ENCODE results near the gene WDR86. TPM values are rescaled to one million over a fixed set of nuclear protein-coding genes. Genes with fewer than 3 reads are reported as not detected.

Gene WDR86
- total RNA-seq, 1 experiment from 2014 or later = 24.4 TPM

DNA sequence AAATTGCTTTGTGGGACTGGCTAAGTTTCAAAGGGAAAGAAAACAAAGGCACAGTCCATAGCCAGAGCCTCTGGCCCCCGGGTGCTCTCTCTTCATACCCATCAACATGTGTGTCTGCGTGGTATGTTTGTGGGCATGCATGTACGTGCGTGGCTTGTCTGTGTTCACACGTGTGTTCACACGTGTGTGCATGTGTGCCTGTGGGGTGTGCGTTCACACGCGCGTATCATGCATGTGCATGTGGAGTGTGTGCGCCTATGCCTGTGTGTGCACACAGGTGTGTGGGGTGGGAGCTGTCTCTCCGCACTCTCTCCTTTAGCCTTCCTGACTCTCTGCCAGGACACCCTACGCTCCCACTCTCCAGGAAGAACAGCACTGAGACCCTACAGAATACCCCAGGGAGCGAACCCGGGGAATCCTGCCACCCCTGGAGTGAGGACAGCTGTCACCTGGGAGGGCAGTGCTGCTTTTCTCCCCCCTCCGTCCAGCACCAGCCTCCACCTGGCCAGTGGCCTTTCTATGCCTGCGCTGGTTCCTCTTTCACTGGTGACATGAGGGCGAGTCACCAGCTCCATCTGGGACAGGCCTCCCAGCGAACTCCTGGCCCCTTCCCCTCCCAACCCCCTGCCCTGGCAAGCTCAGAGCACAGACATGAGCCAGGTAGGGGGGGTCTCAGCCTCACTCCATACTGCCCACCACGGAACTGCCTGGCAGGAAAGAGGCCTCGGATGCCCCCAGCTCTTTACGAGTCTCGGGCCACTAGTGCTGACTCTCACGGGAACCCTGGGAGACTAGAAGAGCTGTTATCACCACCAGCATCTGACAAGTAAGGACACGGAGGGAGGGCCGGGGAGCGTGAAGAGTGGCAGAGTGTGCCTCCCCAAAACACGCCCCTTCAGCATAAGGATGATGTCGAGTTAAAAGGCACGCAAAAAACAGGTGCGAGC is 16.5 kb downstream of the WDR86 start:
- Mint-ChIP-seq H3K9me3 (peaks cover 5% of the 10 kb centered on the region), H3K27me3 (ENCODE audit: low read depth) (no peaks in the 10 kb centered on the region), H3K27ac (peak overlapping the region; percentile 87), H3K36me3 (peaks cover 5% of the 10 kb centered on the region), H3K4me1 (peaks cover 9% of the 10 kb centered on the region), H3K4me3 (no peak overlapping the region)
- TF ChIP-seq NR3C1 (CRISPR knock-in tag; conservative IDR thresholded peaks at IDR 0.05; ENCODE audit: low read depth) (no peak), ZNF416 (CRISPR knock-in tag; IDR thresholded peaks at IDR 0.05) (no peak), NFE2L1 (CRISPR knock-in tag; IDR thresholded peaks at IDR 0.05) (no peak), ZNF219 (CRISPR knock-in tag; IDR thresholded peaks at IDR 0.05; ENCODE audit: borderline replicate concordance) (no peak), NR2C2 (CRISPR knock-in tag; IDR thresholded peaks at IDR 0.05) (no peak), ZNF671 (CRISPR knock-in tag; IDR thresholded peaks at IDR 0.05) (no peak), FOXP1 (CRISPR knock-in tag; IDR thresholded peaks at IDR 0.05; ENCODE audit: borderline replicate concordance) (no peak), ATF1 (CRISPR knock-in tag; IDR thresholded peaks at IDR 0.05) (no peak), TEAD4 (CRISPR knock-in tag; IDR thresholded peaks at IDR 0.05) (no peak), HMGA2 (CRISPR knock-in tag; IDR thresholded peaks at IDR 0.05) (no peak), GABPB1 (CRISPR knock-in tag; IDR thresholded peaks at IDR 0.05) (no peak), JAZF1 (CRISPR knock-in tag; IDR thresholded peaks at IDR 0.05) (no peak), KAT7 (CRISPR knock-in tag; IDR thresholded peaks at IDR 0.05; ENCODE audit: borderline replicate concordance) (no peak)
- TF ChIP-seq, protein P1, sequence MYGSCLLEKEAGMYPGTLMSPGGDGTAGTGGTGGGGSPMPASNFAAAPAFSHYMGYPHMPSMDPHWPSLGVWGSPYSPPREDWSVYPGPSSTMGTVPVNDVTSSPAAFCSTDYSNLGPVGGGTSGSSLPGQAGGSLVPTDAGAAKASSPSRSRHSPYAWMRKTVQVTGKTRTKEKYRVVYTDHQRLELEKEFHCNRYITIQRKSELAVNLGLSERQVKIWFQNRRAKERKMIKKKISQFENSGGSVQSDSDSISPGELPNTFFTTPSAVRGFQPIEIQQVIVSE (CRISPR knock-in tag; IDR thresholded peaks at IDR 0.05; ENCODE audit: borderline replicate concordance) = no peak
- TF ChIP-seq, protein P2, sequence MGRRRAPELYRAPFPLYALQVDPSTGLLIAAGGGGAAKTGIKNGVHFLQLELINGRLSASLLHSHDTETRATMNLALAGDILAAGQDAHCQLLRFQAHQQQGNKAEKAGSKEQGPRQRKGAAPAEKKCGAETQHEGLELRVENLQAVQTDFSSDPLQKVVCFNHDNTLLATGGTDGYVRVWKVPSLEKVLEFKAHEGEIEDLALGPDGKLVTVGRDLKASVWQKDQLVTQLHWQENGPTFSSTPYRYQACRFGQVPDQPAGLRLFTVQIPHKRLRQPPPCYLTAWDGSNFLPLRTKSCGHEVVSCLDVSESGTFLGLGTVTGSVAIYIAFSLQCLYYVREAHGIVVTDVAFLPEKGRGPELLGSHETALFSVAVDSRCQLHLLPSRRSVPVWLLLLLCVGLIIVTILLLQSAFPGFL (CRISPR knock-in tag; IDR thresholded peaks at IDR 0.05; ENCODE audit: borderline replicate concordance) = no peak
- TF ChIP-seq, protein P3, sequence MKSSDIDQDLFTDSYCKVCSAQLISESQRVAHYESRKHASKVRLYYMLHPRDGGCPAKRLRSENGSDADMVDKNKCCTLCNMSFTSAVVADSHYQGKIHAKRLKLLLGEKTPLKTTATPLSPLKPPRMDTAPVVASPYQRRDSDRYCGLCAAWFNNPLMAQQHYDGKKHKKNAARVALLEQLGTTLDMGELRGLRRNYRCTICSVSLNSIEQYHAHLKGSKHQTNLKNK (CRISPR knock-in tag; IDR thresholded peaks at IDR 0.05) = no peak
- TF ChIP-seq, protein P4, sequence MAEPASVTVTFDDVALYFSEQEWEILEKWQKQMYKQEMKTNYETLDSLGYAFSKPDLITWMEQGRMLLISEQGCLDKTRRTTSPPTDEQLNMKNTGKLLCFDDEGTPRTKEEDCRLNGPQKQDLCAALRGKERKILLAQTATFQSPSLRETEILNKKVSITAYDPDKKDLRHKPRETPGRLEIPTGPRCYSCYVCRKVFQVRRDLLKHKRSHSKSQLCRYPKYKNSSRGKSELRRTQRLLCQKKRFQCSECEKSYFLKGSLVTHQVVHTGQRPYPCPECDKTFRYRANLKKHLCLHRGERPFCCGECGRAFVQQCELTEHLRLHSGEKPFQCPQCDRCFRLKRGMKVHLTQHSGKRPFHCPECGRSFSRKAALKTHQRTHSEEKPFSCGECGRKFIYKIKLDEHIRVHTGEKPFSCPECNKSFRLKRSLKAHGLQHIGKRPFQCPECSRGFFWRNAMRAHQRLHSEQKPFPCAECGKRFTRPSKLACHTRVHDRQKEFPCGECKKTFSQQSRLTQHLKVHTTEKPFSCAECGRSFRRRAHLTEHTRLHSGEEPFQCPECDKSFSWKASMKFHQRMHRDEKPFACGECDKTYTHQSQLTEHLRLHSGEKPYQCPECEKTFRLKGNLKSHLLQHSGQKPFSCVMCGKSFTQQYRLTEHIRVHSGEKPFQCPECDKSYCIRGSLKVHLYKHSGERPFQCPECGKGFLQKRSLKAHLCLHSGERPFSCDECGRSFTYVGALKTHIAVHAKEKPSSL (CRISPR knock-in tag; conservative IDR thresholded peaks at IDR 0.05) = no peak
- TF ChIP-seq, protein P5, sequence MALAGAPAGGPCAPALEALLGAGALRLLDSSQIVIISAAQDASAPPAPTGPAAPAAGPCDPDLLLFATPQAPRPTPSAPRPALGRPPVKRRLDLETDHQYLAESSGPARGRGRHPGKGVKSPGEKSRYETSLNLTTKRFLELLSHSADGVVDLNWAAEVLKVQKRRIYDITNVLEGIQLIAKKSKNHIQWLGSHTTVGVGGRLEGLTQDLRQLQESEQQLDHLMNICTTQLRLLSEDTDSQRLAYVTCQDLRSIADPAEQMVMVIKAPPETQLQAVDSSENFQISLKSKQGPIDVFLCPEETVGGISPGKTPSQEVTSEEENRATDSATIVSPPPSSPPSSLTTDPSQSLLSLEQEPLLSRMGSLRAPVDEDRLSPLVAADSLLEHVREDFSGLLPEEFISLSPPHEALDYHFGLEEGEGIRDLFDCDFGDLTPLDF (CRISPR knock-in tag; IDR thresholded peaks at IDR 0.05) = no peak
- TF ChIP-seq, protein P6, sequence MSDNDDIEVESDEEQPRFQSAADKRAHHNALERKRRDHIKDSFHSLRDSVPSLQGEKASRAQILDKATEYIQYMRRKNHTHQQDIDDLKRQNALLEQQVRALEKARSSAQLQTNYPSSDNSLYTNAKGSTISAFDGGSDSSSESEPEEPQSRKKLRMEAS (CRISPR knock-in tag; IDR thresholded peaks at IDR 0.05) = no peak
- DNase-seq (ENCODE audit: low spot score) (no peak), ATAC-seq (no peak)
- CTCF ChIA-PET = no interaction called here
- POLR2A ChIA-PET = no interaction called here

DNA sequence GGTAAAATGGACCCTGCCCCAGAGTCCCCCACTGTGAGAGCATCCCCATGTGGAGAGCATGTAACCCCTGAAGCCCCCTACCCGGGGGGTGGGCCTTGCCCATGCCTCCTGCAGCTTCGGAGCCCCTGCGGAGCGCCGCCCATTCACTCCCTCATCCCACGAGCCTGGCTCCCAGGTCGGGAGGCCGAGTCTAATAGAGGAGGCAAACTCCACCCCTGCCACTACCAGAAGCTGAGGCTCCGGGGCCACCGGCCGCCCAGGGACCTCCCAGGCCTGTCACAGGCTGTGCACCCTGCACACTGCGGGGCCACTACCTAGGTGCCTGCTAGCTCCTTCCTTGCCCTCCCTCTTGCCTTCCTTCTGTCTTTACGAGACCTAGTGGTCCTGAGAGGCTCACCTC is 17.4 kb downstream of the WDR86 start:
- ATAC-seq (no peak), DNase-seq (ENCODE audit: low spot score) (no peak)
- TF ChIP-seq, protein P7, sequence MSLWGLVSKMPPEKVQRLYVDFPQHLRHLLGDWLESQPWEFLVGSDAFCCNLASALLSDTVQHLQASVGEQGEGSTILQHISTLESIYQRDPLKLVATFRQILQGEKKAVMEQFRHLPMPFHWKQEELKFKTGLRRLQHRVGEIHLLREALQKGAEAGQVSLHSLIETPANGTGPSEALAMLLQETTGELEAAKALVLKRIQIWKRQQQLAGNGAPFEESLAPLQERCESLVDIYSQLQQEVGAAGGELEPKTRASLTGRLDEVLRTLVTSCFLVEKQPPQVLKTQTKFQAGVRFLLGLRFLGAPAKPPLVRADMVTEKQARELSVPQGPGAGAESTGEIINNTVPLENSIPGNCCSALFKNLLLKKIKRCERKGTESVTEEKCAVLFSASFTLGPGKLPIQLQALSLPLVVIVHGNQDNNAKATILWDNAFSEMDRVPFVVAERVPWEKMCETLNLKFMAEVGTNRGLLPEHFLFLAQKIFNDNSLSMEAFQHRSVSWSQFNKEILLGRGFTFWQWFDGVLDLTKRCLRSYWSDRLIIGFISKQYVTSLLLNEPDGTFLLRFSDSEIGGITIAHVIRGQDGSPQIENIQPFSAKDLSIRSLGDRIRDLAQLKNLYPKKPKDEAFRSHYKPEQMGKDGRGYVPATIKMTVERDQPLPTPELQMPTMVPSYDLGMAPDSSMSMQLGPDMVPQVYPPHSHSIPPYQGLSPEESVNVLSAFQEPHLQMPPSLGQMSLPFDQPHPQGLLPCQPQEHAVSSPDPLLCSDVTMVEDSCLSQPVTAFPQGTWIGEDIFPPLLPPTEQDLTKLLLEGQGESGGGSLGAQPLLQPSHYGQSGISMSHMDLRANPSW (CRISPR knock-in tag; conservative IDR thresholded peaks at IDR 0.05; ENCODE audit: low read depth) = no peak
- TF ChIP-seq CBFB (CRISPR knock-in tag; IDR thresholded peaks at IDR 0.05; ENCODE audit: low read depth) (no peak), ETV6 (CRISPR knock-in tag; IDR thresholded peaks at IDR 0.05) (no peak)
- TF ChIP-seq, protein P8, sequence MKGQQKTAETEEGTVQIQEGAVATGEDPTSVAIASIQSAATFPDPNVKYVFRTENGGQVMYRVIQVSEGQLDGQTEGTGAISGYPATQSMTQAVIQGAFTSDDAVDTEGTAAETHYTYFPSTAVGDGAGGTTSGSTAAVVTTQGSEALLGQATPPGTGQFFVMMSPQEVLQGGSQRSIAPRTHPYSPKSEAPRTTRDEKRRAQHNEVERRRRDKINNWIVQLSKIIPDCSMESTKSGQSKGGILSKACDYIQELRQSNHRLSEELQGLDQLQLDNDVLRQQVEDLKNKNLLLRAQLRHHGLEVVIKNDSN (CRISPR knock-in tag; IDR thresholded peaks at IDR 0.05) = no peak
- no peaks in the 10 kb centered on the region for H3K27me3 Mint-ChIP-seq (ENCODE audit: low read depth)
- no peaks in the 10 kb centered on the region for H3K36me3 Mint-ChIP-seq
- ChIA-PET CTCF (no interaction called here), POLR2A (no interaction called here)
- H3K9me3 Mint-ChIP-seq = no peaks in the 10 kb centered on the region
- H3K4me3 Mint-ChIP-seq = no peak overlapping the region
- H3K27ac Mint-ChIP-seq = no peak overlapping the region
- H3K4me1 Mint-ChIP-seq = peaks cover 9% of the 10 kb centered on the region
